ENCODE measurements around the gene GSDME.

The GSDME gene

GRCh38 chr7:24652251-24652939 is 104.9 kb downstream of the GSDME start:
- DNase-seq (ENCODE audit: low spot score): no peak

All from RKO (cell line).